Nucleus accumbens (tissue), 56 donors: ENCODE results near the gene GLTPD2.
"Not testable (repeated sequence)": the region's sequence is repeated elsewhere in the genome, so short reads cannot be mapped to it uniquely, and the experiment has no call there.

Source experiments
- DNase-seq, 56 donors: peaks; one replicate each; lab custom pipeline; 2025; lab: John Stamatoyannopoulos, UW

Gene GLTPD2

GRCh38 chr17:4806777-4807604 is 18.2 kb downstream of the GLTPD2 start, which contains the start of gene PLD2:
Gene PLD2, plus strand, starts transcription at chr17:4807152. Its CDS starts 621 bp downstream, at chr17:4807773.
- DNase-seq, result peak in 52 of 56 donors; percentile 9 to 88 (median 55)

- peak in 4 of 56 donors; percentile 3 to 32 (median 30) for DNase-seq
Measured at GRCh38 chr17:4807605-4808377, 19.0 kb downstream of the GLTPD2 start.

- DNase-seq, result peak in 47 of 56 donors; percentile 5 to 79 (median 37)
Measured at GRCh38 chr17:4808378-4808767, 19.6 kb downstream of the GLTPD2 start.

GRCh38 chr17:4810696-4811290 is 22.0 kb downstream of the GLTPD2 start:
- no peak for DNase-seq

GRCh38 chr17:4811471-4811870 is 22.7 kb downstream of the GLTPD2 start:
- no peak for DNase-seq

GRCh38 chr17:4812690-4813089 is 23.9 kb downstream of the GLTPD2 start:
- DNase-seq, result no peak

- DNase-seq, result no peak
Measured at GRCh38 chr17:4815043-4815675, 26.4 kb downstream of the GLTPD2 start.

- DNase-seq, result no peak
Measured at GRCh38 chr17:4816826-4817225, 28.1 kb downstream of the GLTPD2 start.

GRCh38 chr17:4818276-4818675 is 29.5 kb downstream of the GLTPD2 start:
- DNase-seq, result no peak

- DNase-seq, result no peak
Measured at GRCh38 chr17:4822835-4823234, 34.1 kb downstream of the GLTPD2 start.

- DNase-seq, result no peak
Measured at GRCh38 chr17:4823373-4824089, 34.8 kb downstream of the GLTPD2 start.

GRCh38 chr17:4827399-4827798 is 38.6 kb downstream of the GLTPD2 start:
- no peak for DNase-seq

GRCh38 chr17:4832829-4833177 is 44.0 kb downstream of the GLTPD2 start:
- not testable (repeated sequence) for DNase-seq

- peak in 54 of 56 donors; percentile 35 to 92 (median 81) for DNase-seq
Measured at GRCh38 chr17:4833178-4833940, 44.6 kb downstream of the GLTPD2 start, which contains the start of gene MINK1. Gene MINK1, plus strand, starts transcription at chr17:4833340. Its CDS starts 244 bp downstream, at chr17:4833584.

GRCh38 chr17:4833941-4834680 is 45.3 kb downstream of the GLTPD2 start:
- peak in 24 of 56 donors; percentile 11 to 46 (median 22) for DNase-seq

- DNase-seq, result peak in 2 of 56 donors; percentile 10 to 19
Measured at GRCh38 chr17:4834681-4835020, 45.9 kb downstream of the GLTPD2 start.

- no peak for DNase-seq
Measured at GRCh38 chr17:4836221-4836620, 47.5 kb downstream of the GLTPD2 start.
